ENCODE results near the gene TYW5.
A peak's percentile ranks its signal among the peaks of the same experiment; 100 is the strongest.
"Not testable (repeated sequence)": the region's sequence is repeated elsewhere in the genome, so short reads cannot be mapped to it uniquely, and the experiment has no call there.

TYW5 gene

DNA sequence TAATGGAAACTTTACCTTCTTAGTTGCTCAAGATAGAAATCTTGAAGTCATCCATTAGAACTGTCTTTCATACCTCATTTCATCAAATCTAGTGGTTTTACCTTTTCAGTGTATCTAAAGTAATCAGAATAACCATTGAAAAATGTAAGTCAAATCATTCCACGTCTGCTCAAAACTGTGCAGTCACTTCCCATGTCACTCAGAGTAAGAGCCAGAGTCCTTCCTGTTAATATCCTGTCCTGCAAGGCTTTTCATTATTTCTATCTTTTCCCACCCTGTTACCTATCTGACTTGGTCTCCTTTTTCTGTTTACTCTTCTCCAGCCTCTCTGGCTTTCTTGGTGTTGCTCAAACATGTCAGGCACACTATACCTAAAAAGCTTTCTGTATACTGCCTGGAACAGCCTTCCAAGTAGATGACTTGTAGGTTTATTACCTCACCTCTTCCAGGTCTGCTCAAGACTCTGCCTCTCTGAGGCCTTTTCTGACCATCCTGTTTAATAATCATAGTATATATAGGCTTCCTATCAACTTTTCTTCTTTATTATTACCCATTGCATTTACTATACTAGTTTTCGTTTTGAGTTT is 40.8 kb downstream of the TYW5 start:
- DNase-seq (ENCODE audit: low spot score) = no peak

DNA sequence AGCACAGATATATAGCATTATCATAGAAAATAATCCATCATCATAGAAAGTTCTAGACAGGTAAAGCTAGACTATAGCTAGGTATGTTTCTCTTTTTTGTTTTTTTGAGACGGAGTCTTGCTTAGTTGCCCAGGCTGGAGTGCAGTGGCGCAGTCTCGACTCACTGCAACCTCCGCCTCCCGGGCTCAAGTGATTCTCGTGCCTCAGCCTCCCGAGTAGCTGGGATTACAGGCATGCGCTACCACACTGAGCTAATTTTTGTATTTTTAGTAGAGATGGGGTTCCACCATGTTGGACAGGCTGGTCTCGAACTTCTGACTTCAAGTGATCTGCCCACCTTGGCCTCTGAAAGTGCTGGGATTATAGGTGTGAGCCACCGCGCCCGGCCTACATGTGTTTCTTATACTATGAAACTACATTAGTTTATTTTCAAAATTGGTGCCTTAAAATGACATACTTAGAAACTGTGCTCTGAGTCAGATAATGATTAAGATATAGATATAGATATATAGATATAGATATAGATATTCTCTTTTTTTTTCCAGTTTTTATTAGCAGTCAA is 42.7 kb downstream of the TYW5 start:
- not testable (repeated sequence) for DNase-seq (ENCODE audit: low spot score)

DNA sequence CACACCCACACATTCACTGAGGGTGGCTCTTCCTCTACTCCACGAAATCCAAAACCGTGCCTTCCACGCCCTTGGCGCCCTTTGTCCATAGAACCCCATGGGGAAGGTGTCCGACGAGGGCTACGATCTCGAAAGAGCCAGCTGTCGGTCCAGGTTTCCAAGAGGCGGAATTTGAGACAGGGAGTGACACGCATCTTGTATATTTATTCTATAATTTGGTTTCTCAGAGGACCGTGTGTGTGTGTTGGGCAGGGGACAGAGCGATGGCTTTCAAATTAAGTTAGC is 43.5 kb downstream of the TYW5 start:
- DNase-seq (ENCODE audit: low spot score) = no peak

DNA sequence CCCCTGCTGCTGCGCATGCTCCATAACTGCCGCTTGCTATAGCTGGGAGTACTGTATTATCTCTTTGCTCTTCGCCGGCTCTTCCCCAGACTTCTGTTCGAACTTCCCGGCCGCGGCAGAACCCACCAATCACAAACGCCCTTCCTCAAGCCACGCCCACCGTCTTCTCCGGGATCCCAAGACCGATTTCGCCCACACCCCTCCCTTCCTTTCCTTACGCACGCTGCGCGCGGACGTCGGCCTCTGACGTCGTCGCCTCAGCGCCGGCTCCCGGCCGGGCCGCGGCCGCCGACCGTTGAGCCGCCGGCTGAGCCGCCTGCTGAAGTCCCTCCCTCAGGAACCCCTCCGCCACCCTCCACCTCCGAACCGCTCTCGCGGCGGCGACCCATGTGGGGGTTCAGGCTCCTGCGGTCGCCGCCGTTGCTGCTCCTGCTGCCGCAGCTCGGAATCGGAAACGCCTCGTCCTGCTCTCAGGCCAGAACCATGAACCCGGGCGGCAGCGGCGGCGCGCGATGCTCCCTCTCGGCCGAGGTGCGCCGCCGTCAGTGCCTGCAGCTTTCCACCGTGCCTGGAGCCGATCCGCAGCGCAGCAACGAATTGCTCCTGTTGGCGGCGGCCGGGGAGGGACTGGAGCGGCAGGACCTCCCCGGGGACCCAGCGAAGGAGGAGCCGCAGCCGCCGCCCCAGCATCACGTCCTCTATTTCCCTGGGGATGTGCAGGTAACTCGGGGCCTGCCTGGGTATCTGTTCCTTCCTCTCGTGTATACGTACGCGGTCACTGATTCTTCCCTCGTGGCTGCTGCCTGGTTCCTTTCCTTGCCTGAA is 44.0 kb downstream of the TYW5 start, which contains the start of gene C2orf69:
Gene C2orf69 (plus strand): TSS at position 242 of the 825 bp plus-strand sequence. CDS start 146 bp downstream, at position 388.
- DNase-seq (ENCODE audit: low spot score) = peak; percentile 97

DNA sequence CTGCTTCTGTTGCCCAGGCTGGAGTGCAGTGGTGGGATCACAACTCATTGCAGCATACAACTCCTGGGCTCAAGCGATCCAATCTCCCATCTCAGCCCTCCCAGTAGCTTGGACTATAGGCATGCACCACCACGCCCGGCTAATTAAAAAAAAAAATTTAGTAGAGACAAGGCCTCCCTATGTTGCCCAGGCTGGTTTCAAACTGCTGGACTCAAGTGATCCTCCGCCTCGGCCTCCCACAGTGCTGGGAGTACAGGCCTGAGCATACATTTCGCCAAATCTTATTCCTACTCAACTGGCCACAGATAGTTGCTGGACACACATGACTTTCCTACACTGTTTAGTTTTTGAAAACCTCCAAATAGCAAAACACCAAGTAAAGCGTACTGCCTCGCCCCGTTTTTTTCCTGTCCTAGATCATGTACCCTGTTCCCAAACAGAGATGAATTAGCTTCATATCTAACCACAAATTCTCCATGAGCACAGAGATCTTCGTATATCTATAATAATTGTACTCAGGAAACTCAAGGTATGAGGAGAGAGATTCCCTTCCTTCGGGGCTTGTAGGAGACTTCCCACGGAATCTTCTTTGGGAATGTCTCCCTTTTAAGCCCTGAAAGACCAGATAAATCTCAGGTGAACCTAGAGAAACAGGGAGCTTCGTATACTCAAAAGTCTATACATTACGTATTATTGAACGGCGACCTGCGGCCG is 44.8 kb downstream of the TYW5 start:
- DNase-seq (ENCODE audit: low spot score) = no peak

DNA sequence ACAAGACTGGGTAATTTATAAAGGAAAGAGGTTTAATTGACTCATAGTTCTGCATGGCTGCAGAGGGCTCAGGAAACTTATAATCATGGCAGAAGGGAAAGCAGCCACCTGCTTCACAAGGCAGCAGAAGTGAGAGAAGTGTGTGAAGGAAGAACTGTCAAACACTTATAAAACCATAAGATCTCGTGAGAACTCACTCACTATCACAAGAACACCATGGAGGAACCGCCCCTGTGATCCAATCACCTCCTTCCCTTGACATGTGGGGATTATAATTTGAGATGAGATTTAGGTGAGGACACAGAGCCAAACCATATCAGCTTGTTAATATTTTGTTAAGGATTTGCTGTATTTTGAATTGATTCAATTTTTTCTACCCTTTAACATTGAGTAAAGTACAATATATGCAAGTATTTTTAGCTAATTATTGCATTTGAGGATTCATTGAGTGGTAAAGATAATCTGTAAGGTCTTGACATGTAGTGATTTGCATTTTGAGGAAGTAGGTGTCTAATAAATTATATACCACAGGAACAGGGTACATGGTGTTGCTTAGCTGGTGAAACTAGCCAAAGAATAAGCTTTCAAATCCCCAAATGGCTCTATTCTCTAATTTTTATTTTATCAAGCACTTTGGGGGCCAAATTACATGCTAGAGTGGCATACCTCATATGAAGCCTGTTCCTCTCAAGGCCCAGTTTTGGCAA is 48.1 kb downstream of the TYW5 start:
- no peak for DNase-seq (ENCODE audit: low spot score)

DNA sequence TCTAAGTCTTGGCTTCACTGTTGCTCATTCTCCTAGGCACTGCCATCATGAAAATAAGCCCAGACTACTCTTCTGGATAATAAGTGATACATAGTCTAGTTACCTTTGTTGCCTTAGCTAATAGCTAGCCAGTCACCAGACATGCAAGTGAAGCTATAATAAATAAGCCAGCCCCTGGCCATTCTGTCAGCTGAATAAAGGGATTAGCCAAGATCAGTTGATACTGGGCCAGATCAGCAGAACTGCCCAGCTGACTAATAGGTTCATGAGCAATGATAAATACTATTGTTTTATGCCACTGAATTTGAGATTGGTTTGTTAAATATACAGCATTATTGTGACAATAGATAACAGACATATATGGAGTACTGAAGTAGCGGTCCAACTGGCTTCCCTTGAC is 52.2 kb downstream of the TYW5 start:
- no peak for DNase-seq (ENCODE audit: low spot score)

DNA sequence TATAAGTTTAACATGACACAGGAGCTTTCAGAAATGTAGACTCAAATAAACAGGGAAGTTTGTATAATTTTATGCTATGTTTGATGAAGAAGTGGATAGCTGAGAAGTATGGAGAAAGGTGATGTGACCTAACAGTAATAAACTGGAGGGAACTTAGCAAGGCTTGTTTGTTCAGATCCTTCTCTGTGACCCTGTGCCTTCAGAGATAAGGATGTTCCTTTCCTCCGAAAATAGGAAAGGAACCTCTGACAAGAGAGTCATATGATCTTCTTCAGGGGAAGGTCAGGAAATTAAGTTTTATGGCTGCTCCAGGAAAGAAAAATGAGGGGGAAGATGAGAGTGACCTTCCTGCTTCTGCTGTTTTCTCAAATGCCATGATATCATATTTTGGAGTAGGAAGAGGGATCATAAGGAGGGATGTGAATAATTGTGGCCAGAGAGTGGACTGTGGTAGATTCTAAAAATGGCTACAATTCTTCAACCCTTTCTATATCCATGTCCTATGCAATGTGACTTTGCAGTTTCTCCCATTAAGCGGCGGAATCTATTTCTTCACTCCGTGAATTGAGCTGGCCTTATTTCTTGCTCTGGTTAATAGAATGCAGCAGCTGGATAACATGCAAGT is 52.7 kb downstream of the TYW5 start:
- DNase-seq (ENCODE audit: low spot score) = no peak

DNA sequence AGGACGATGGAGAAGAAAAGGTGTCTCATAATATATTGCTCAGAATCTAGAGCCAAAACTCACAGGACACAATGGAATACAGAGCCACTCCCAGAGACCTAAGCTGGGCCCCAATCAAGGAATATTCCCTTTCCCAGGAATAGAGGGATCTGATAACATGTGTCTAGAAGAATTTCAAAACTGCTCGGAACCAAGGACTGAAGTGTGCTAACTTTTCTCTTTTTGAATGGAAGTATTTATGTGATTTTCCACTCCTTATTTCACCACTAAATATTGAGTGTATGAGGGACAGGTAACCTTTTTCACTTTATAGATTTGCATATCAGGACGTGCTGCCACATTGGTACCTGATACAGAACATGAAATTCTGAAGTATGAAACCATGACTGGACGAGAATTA is 53.3 kb downstream of the TYW5 start:
- no peak for DNase-seq (ENCODE audit: low spot score)

DNA sequence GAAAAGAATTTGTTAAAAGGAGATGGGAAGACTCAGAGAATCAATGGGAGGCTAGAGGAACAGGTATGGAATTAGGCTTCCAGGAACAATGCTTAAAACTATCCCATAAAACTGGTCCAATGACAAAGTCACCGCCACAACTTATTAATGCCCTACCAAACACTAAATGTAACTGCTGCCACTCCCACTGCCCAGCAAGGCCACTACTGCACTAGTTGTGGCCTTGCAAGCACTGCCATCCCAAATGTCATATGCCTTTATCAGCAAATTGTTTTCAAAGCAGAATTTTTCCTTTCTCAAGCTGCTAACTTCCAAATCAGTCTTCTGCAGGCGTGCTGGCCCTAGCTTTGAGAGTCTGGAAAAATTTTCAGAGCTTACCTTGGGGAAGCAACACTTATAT is 58.7 kb downstream of the TYW5 start:
- no peak for DNase-seq (ENCODE audit: low spot score)

DNA sequence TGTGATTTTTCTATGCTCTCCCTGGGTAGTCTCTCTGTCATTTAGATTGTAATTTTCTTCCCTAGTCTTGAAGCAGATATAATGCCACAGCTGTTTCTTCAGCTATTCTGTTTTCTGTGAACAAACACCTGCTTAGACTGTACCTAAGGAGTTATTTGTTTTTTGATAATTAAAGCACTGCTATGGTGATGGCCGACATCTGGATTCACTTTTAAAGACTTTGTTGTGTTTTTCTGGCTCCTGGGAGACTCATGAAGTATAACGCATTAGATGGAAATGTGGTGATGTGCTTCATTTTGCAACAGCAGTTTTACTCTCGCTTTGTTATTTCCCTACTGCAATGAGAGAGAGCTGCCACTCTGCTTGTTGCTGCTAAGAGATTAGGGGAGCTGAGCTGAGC is 59.9 kb downstream of the TYW5 start:
- DNase-seq (ENCODE audit: low spot score) = no peak

DNA sequence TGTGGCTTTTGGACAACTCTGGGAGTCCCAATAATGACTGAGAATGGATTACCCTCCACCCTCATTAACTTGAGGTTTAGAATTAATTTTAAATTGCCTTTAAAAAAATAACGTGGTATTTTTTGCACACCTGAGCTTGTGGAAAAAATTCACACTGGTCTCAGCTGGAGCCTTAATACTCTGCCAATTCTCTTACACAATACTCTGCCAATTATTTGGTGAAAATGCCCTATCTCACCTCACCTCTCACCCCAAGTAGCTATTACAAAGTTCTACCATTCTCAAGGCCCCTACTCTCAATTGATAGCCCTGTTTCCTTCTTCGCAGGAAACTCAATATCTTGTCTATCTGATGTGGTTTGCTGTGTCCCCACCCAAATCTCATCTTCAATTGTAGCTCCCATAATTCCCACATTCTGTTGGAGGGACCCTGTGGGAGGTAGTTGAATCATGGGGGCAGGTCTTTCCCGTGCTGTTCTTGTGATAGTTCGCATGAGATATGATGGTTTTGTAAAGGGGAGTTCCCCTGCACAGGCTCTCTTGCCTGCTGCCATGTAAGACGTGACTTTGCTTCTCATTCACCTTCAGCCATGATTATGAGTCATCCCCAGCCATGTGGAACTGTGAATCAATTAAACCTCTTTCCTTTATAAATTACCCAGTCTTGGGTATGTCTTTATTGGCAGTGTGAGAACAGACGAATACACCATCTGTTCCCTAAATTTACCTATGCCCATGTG is 71.6 kb downstream of the TYW5 start:
- no peak for DNase-seq (ENCODE audit: low spot score)

DNA sequence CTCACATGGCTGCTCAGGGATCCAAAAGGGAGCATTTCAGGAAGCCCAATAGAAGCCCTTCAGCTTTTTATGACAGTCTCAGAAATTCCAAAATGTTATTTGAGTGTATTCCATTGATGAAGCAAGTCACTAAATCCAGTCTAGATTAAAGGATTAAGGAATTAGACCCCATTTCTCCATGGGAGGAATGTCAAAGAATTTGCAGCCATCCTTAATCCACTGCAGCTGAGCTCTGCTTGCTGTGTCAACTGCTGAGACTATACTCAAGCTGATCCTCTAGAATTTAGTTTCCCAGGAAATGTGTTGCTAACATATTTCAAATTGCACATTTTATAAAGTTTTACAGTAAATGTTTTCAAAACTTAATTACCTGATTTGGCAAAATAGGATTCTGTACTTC is 72.6 kb downstream of the TYW5 start:
- DNase-seq (ENCODE audit: low spot score) = no peak
